ENCODE measurements around the gene GFOD1. TPM values are rescaled to one million over a fixed set of nuclear protein-coding genes. Genes with fewer than 3 reads are reported as not detected.
A peak's percentile ranks its signal among the peaks of the same experiment; 100 is the strongest.

Gene GFOD1
- total RNA-seq, 1 experiment from 2014 or later = 0.68 TPM

GRCh38 chr6:13402711-13403110 is 84.7 kb downstream of the GFOD1 start:
- peaks cover 28% of the 10 kb centered on the region for H3F3A ChIP-seq (ENCODE audit: insufficient read depth, low read depth)
- H3K79me2 ChIP-seq (ENCODE audit: low read depth) = no peaks in the 10 kb centered on the region; the same call in 1 of the 2 replicates
- peaks cover 36% of the 10 kb centered on the region for H3K4me1 ChIP-seq (replicated peaks; ENCODE audit: insufficient read depth)
- CTCF ChIA-PET = no interaction called here
- POLR2A ChIA-PET (ENCODE audit: unreplicated experiment) = no interaction called here
- no peak for DNase-seq
- H3K9me2 ChIP-seq (ENCODE audit: insufficient read depth) = no peaks in the 10 kb centered on the region
- H3K27me3 ChIP-seq (ENCODE audit: insufficient read depth, low read depth) = no peaks in the 10 kb centered on the region
- H3K27ac ChIP-seq = no peak overlapping the region
- H4K20me1 ChIP-seq (ENCODE audit: insufficient read depth) = no peaks in the 10 kb centered on the region
- H2AFZ ChIP-seq = no peak overlapping the region
- no peaks in the 10 kb centered on the region for H3K9me3 ChIP-seq (ENCODE audit: insufficient read depth, low read depth)
- BruUV-seq (replicated peaks) = no TSS peak
- no peak overlapping the region for H3K4me3 ChIP-seq
- H3K4me2 ChIP-seq = no peak overlapping the region
- no peaks in the 10 kb centered on the region for H3K36me3 ChIP-seq (ENCODE audit: low read depth)
- intact Hi-C loops (cut with micrococcal nuclease; ENCODE audit: unreplicated experiment) = no loop called here
- no peak for TF ChIP-seq EZH2 (IDR thresholded peaks at IDR 0.05; ENCODE audit: low read depth)
- TF ChIP-seq CTCF (conservative IDR thresholded peaks at IDR 0.05) = no peak

- H3K79me2 ChIP-seq (ENCODE audit: low read depth) = no peaks in the 10 kb centered on the region; the same call in 1 of the 2 replicates
- H3K9me2 ChIP-seq (ENCODE audit: insufficient read depth) = no peaks in the 10 kb centered on the region
- H3K4me1 ChIP-seq (replicated peaks; ENCODE audit: insufficient read depth) = peaks cover 37% of the 10 kb centered on the region
- DNase-seq = no peak
- no peak overlapping the region for H3K27ac ChIP-seq
- no peak for TF ChIP-seq EZH2 (IDR thresholded peaks at IDR 0.05; ENCODE audit: low read depth)
- TF ChIP-seq CTCF (conservative IDR thresholded peaks at IDR 0.05) = no peak
- CTCF ChIA-PET = no interaction called here
- intact Hi-C loops (cut with micrococcal nuclease; ENCODE audit: unreplicated experiment) = no loop called here
- H3K36me3 ChIP-seq (ENCODE audit: low read depth) = no peaks in the 10 kb centered on the region
- no peak overlapping the region for H2AFZ ChIP-seq
- BruUV-seq (replicated peaks) = no TSS peak
- H3F3A ChIP-seq (ENCODE audit: insufficient read depth, low read depth) = peaks cover 19% of the 10 kb centered on the region; the same call in 1 of the 2 replicates
- H4K20me1 ChIP-seq (ENCODE audit: insufficient read depth) = no peaks in the 10 kb centered on the region
- no peaks in the 10 kb centered on the region for H3K27me3 ChIP-seq (ENCODE audit: insufficient read depth, low read depth)
- POLR2A ChIA-PET (ENCODE audit: unreplicated experiment) = no interaction called here
- no peak overlapping the region for H3K4me3 ChIP-seq
- no peak overlapping the region for H3K4me2 ChIP-seq
- H3K9me3 ChIP-seq (ENCODE audit: insufficient read depth, low read depth) = no peaks in the 10 kb centered on the region
Observed at GRCh38 chr6:13400772-13401171, 86.6 kb downstream of the GFOD1 start.

GRCh38 chr6:13398421-13398994 is 88.9 kb downstream of the GFOD1 start:
- no peaks in the 10 kb centered on the region for H3K27me3 ChIP-seq (ENCODE audit: insufficient read depth, low read depth)
- no peak for DNase-seq
- peaks cover 27% of the 10 kb centered on the region; the same call in 1 of the 2 replicates for H3F3A ChIP-seq (ENCODE audit: insufficient read depth, low read depth)
- H3K79me2 ChIP-seq (ENCODE audit: low read depth) = peaks cover 4% of the 10 kb centered on the region
- peak overlapping the region; percentile 35; the same call in 1 of the 2 replicates for H3K4me3 ChIP-seq
- intact Hi-C loops (cut with micrococcal nuclease; ENCODE audit: unreplicated experiment) = loop anchor here (1.0 to 2.0 kb wide), 2 partner anchors 9 to 326 kb away; no protein-coding TSS in a partner anchor
- ChIA-PET CTCF (no interaction called here), POLR2A (ENCODE audit: unreplicated experiment) (interaction anchor here (0.5 to 0.7 kb wide), 4 partner anchors 43 to 176 kb away, joined by 3 to 6 read pairs (median 4); partner anchors contain the start of gene SIRT5)
- no peaks in the 10 kb centered on the region for H3K9me2 ChIP-seq (ENCODE audit: insufficient read depth)
- H4K20me1 ChIP-seq (ENCODE audit: insufficient read depth) = no peaks in the 10 kb centered on the region
- H3K4me2 ChIP-seq = peak overlapping the region; percentile 70
- no peak for TF ChIP-seq EZH2 (IDR thresholded peaks at IDR 0.05; ENCODE audit: low read depth)
- no peak for TF ChIP-seq CTCF (conservative IDR thresholded peaks at IDR 0.05)
- H3K9me3 ChIP-seq (ENCODE audit: insufficient read depth, low read depth) = no peaks in the 10 kb centered on the region
- H3K36me3 ChIP-seq (ENCODE audit: low read depth) = no peaks in the 10 kb centered on the region
- H3K4me1 ChIP-seq (replicated peaks; ENCODE audit: insufficient read depth) = peaks cover 49% of the 10 kb centered on the region
- peak overlapping the region; percentile 76 for H3K27ac ChIP-seq
- no peak overlapping the region for H2AFZ ChIP-seq
- TSS peak; percentile 97 for BruUV-seq (replicated peaks)
